NCI-H2029 (cell line): Measurements from ENCODE around the gene CBFA2T3.

Source experiments
- DNase-seq: peaks from one replicate; lab custom pipeline; 2025; lab: John Stamatoyannopoulos, UW

Gene CBFA2T3

GRCh38 chr16:88839745-88840599 is 137.0 kb downstream of the CBFA2T3 start:
- no peak for DNase-seq

DNA sequence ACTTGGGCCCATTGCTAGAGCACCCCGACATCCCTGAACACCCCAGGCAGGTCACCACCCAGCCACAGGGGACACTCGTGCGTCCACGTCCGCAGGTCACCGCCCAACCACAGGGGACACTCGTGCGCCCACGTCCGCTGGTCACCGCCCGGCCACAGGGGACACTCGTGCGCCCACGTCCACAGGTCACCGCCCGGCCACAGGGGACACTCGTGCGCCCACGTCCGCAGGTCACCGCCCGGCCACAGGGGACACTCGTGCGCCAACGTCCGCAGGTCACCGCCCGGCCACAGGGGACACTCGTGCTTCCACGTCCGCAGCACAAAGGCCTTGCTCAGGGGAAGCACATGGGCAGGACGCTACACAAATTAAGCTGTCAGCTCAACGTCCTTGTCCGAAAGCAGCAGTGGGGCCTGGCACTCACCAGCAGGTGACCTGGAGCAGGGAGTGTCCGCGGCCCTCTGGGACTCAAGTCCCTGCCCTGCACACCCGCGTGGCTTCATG is 137.9 kb downstream of the CBFA2T3 start:
- DNase-seq: no peak

- no peak for DNase-seq
These were observed 138.4 kb downstream of the CBFA2T3 start for GRCh38 chr16:88838566-88838965.

DNA sequence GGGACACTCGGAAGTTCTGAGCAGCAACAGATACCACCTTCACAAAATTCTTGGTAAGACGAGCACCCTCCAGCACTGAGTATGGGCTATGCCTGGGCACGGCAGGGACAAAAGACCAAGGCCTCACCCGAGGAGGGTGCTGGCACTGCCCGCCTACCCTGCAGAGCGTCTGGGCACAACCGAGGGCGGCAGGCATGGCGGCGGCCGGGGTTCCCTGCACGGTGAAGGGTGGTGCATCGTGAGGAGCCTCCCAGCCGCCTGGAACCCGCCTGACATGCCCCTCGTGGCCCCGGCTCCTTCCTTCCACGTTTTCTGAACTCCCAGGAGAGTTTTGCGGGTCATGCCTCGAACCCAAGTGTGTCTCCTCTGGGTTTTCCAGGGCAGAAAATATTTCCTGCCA is 139.2 kb downstream of the CBFA2T3 start:
- no peak for DNase-seq

DNA sequence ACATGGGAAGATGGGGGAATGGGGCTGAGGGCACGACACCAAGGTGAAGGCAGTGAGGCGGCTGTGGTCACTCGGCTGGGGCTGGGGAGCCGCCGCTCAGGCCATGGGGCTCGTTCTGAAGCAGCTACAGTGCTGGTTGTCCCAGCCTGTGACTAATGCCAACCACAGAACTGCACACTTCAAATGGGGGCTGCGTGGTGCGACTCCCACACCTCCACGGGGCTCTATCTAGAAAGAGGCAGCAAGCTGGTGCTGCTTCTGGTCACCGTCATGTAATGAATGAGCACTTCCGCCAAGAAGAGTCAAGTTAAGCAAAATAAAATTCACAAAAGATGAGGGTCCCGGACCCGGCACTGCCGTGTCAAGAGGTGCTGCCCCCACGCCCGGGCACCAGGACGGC is 140.2 kb downstream of the CBFA2T3 start:
- DNase-seq: no peak

DNA sequence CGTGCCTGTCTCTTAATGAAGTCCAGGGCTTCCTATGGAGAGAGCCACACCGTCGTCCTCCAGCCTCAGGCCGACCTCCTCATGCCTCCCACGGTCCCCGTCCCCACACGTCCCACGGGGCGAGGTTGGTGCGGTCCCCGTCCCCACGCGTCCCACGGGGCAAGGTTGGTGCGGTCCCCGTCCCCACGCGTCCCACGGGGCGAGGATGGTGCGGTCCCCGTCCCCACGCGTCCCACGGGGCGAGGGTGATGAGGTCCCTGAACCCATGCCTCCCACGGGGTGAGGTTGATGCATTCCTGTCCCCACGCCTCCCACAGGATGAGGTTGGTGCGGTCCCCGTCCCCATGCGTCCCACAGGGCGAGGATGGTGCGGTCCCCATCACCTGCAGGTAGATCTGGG is 141.2 kb downstream of the CBFA2T3 start:
- no peak for DNase-seq

DNA sequence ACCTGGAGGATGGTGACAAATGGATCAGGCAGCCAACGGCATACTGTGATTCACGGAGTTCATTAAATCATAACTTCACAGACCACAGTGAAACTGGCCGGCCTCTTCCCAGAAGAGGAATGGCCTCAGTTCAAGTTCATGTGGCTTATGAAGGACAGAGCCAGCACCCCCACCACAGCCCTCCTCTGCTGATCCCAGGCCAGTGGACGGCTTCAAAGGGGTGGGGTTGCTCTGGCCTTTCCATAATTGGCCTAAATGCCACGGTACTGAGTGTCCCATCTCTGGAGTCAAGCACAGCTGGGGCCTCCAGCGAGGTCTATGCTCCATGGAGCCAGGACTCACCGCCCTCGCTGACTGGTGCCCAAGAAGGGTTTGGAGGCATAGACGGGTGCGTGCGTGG is 141.6 kb downstream of the CBFA2T3 start:
- no peak for DNase-seq

- no peak for DNase-seq
These were observed 142.3 kb downstream of the CBFA2T3 start for GRCh38 chr16:88834670-88835069.

DNA sequence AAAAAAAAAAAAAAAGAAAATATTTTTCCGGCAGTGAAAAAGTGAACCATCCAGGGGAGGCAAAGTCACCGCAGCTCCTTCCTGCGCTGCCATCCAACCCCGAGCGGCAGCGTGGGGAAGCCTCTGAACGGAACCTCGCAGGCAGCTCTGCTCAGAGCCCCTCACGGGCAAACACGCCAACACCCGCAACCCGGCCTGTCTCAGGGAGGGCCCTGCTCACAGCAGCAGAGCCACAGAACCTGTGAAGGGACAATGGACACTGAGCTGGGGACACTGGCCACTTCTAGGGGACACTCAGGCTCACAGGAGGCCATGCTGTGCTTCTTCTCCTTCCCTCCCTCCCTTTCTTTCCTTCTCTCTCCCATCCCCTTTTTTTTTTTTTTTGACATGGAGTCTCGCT is 143.9 kb downstream of the CBFA2T3 start:
- DNase-seq: no peak

- DNase-seq: no peak
These were observed 145.2 kb downstream of the CBFA2T3 start for GRCh38 chr16:88831838-88832237.

GRCh38 chr16:88830783-88831182 is 146.2 kb downstream of the CBFA2T3 start:
- no peak for DNase-seq

DNA sequence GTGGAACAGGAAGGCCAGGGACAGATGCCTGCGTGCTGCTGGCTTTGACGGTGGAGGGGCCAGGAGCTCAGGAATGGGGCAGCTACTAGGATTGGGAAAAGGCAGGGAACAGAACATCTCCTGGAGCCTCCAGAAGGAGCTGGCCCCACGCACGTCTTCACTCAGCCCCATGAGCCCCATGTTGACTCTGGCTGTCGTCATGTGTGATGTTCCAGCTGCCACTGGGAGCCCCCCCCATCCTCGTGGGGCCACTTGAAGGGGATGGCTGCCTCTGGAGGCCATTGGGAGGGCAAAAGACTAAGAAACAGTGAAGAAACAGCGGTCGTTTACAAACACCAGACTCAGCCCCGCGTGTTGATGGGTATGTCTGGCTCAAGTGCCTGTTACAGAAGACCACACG is 146.7 kb downstream of the CBFA2T3 start:
- no peak for DNase-seq

DNA sequence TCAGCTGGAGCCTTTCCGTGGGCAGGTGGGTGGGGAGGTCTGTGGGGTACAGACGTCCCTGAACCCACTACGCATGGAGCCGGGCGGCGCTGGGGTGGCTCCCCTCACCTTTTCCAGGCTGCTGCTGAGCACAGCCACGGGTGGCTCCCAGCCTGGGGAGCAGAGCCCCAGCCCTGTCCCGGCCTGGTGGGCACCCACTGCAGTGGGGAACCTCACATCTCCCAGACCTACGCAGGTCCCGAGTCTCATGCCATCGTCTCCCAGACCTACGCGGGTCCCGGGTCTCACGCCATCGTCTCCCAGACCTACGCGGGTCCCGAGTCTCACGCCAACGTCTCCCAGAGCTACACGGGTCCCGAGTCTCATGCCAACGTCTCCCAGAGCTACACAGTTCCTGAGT is 148.3 kb downstream of the CBFA2T3 start:
- no peak for DNase-seq

DNA sequence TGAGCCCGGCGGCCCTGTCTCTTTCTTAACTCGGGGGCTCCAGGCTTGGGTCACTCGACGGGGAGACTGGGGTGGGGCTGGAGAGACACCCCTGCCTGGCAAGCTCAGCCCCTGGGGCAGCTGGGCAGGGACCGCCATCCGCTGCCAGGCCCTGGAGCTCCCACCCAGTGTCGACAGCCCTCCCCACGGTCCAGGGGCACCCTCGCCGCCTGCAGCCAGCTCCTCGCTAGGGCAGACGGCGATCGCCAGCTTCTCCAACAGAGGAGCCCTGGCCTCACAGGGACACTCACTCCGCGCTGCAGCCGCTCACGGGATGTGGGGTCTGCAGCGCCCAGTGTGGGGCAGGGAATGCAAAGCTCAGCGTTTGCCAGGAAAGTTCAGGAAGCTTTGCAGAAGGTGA is 149.3 kb downstream of the CBFA2T3 start:
- no peak for DNase-seq

DNA sequence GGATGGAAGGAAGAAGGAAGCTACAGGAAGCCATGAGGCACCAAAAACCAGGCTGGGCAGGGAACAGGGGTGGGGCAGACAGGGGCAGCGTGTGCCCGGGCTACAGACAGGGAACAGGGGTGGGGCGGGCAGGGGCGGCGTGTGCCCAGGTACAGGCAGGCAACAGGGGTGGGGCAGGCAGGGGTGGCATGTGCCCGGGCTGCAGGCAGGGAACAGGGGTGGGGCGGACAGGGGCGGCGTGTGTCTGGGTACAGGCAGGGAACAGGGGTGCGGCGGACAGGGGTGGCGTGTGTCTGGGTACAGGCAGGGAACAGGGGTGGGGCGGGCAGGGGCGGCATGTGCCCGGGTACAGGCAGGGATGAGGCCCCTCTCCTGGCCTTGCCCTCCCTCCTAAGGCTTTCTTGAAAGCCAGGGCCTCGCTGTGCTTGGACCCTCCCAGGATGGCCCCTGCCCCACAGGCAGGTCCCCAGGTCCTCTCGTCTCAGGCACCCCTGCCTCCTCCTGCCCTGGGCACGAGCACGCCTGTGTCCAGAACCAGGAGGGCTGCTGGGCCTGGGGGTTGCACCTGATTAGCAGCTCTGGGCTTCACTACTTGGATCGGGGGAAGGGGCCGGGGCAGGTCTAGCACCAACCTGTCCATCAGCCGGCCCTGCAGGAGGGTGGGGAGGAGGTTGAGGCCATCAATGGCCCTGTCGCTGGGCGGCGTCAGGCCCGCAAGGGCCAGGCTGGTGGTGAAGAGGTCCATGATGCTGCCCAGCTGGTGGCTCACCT is 150.8 kb downstream of the CBFA2T3 start:
- no peak for DNase-seq

- DNase-seq: no peak
These were observed 151.9 kb downstream of the CBFA2T3 start for GRCh38 chr16:88825146-88825545.
